Pulmonary artery endothelial cell (primary cell): Measurements from ENCODE around the gene IPO7. TPM values are rescaled to one million over a fixed set of nuclear protein-coding genes. Genes with fewer than 3 reads are reported as not detected.
"Not testable (repeated sequence)": the region's sequence is repeated elsewhere in the genome, so short reads cannot be mapped to it uniquely, and the experiment has no call there.

Experiments
- DNase-seq: peaks from one replicate; pipeline ENCODE4 v3.0.0-alpha.2; 2011; ENCODE audit warnings: low read depth, low spot score
- total RNA-seq: library from RNA; depleted of rRNA; stranded (reverse); fragments of >200 nt; gene quantifications from 2 replicates; pipeline ENCODE4 v1.2.3, GENCODE V29; 2014

Gene IPO7
- 135 and 169 TPM in 2 replicates for total RNA-seq

GRCh38 chr11:9384535-9385326 lies at the start of gene IPO7:
Gene IPO7, plus strand, starts transcription at chr11:9384652. Its CDS starts 112 bp downstream, at chr11:9384764.
- DNase-seq, result peak; percentile 67

- DNase-seq, result no peak
These were observed 42.7 kb upstream of the IPO7 start for GRCh38 chr11:9341638-9342178.

- no peak for DNase-seq
These were observed 40.3 kb upstream of the IPO7 start for GRCh38 chr11:9344061-9344680.

GRCh38 chr11:9347100-9347499 lies 37.4 kb upstream of the IPO7 start:
- no peak for DNase-seq

GRCh38 chr11:9347779-9348178 lies 36.7 kb upstream of the IPO7 start:
- DNase-seq, result not testable (repeated sequence)

GRCh38 chr11:9351321-9351881 lies 33.1 kb upstream of the IPO7 start:
- DNase-seq, result no peak

- no peak for DNase-seq
These were observed 27.4 kb upstream of the IPO7 start for GRCh38 chr11:9357041-9357440.

- not testable (repeated sequence) for DNase-seq
These were observed 23.4 kb upstream of the IPO7 start for GRCh38 chr11:9360862-9361622.

GRCh38 chr11:9362393-9362863 lies 22.0 kb upstream of the IPO7 start:
- DNase-seq, result no peak

- DNase-seq, result peak; percentile 92
These were observed 20.2 kb upstream of the IPO7 start for GRCh38 chr11:9363954-9364912.

- no peak for DNase-seq
These were observed 16.9 kb upstream of the IPO7 start for GRCh38 chr11:9367551-9367950.

GRCh38 chr11:9377036-9377435 lies 7.4 kb upstream of the IPO7 start:
- no peak for DNase-seq

GRCh38 chr11:9379041-9379440 lies 5.4 kb upstream of the IPO7 start:
- no peak for DNase-seq

- DNase-seq, result no peak
These were observed 3.7 kb upstream of the IPO7 start for GRCh38 chr11:9380773-9381172.

GRCh38 chr11:9385327-9385899 lies 961 bp downstream of the IPO7 start:
- no peak for DNase-seq

- no peak for DNase-seq
These were observed 1.6 kb downstream of the IPO7 start for GRCh38 chr11:9386086-9386485.

- DNase-seq, result no peak
These were observed 2.4 kb downstream of the IPO7 start for GRCh38 chr11:9386901-9387300.

GRCh38 chr11:9396310-9396709 lies 11.9 kb downstream of the IPO7 start:
- DNase-seq, result no peak

- DNase-seq, result no peak
These were observed 12.3 kb downstream of the IPO7 start for GRCh38 chr11:9396752-9397151.
